ENCODE measurements around the gene CTIF. TPM values are rescaled to one million over a fixed set of nuclear protein-coding genes. Genes with fewer than 3 reads are reported as not detected.
"Not testable (repeated sequence)": the region's sequence is repeated elsewhere in the genome, so short reads cannot be mapped to it uniquely, and the experiment has no call there.

Gene CTIF
- total RNA-seq, 3 donors from 2014 or later = 13.2 to 50.3 (median 19.6) TPM

- Histone ChIP-seq H3K4me1 (ENCODE audit: low read depth) (no peaks in the 10 kb centered on the region), H3K36me3 (ENCODE audit: low read depth) (no peaks in the 10 kb centered on the region), H3K9me3 (no peaks in the 10 kb centered on the region), H3K4me3 (no peak overlapping the region)
- ATAC-seq (no peak), DNase-seq (no peak)
- TF ChIP-seq, protein P1, sequence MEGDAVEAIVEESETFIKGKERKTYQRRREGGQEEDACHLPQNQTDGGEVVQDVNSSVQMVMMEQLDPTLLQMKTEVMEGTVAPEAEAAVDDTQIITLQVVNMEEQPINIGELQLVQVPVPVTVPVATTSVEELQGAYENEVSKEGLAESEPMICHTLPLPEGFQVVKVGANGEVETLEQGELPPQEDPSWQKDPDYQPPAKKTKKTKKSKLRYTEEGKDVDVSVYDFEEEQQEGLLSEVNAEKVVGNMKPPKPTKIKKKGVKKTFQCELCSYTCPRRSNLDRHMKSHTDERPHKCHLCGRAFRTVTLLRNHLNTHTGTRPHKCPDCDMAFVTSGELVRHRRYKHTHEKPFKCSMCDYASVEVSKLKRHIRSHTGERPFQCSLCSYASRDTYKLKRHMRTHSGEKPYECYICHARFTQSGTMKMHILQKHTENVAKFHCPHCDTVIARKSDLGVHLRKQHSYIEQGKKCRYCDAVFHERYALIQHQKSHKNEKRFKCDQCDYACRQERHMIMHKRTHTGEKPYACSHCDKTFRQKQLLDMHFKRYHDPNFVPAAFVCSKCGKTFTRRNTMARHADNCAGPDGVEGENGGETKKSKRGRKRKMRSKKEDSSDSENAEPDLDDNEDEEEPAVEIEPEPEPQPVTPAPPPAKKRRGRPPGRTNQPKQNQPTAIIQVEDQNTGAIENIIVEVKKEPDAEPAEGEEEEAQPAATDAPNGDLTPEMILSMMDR (IDR thresholded peaks at IDR 0.05) = no peak
- intact Hi-C loops (cut with DNase I, micrococcal nuclease) = no loop called here
Observed at GRCh38 chr18:48811401-48811800, 272.6 kb downstream of the CTIF start.

GRCh38 chr18:48811977-48812451, 273.2 kb downstream of the CTIF start:
- H3K36me3 ChIP-seq (ENCODE audit: low read depth); H3K4me1 ChIP-seq (ENCODE audit: low read depth); H3K4me3 ChIP-seq; H3K9me3 ChIP-seq; DNase-seq; intact Hi-C loops (cut with DNase I, micrococcal nuclease); ATAC-seq: not testable (repeated sequence)

DNA sequence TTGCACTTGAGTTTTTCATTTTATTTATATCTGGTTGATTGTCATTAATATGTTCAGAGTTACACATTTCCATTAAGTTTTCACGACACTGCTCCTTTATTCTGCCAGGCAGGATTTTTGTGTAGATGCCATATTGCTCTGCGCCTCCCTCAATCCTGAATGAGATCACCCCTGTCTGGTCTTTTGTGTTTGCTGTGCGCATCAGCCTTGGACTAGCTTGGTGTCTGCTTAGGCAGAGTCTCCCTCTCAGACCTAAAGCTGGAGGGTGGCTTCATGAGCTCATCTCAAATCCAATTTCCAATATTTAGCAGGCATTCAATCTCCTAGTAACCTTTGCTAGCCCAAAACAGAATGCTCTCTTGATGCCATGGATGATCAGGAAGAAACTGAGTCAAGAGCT, 274.5 kb downstream of the CTIF start:
- no peak for DNase-seq
- Histone ChIP-seq H3K4me3 (no peak overlapping the region), H3K9me3 (no peaks in the 10 kb centered on the region), H3K4me1 (ENCODE audit: low read depth) (no peaks in the 10 kb centered on the region), H3K36me3 (ENCODE audit: low read depth) (no peaks in the 10 kb centered on the region)
- TF ChIP-seq, protein P1 (IDR thresholded peaks at IDR 0.05) = no peak
- ATAC-seq = no peak
- intact Hi-C loops (cut with DNase I, micrococcal nuclease) = no loop called here

DNA sequence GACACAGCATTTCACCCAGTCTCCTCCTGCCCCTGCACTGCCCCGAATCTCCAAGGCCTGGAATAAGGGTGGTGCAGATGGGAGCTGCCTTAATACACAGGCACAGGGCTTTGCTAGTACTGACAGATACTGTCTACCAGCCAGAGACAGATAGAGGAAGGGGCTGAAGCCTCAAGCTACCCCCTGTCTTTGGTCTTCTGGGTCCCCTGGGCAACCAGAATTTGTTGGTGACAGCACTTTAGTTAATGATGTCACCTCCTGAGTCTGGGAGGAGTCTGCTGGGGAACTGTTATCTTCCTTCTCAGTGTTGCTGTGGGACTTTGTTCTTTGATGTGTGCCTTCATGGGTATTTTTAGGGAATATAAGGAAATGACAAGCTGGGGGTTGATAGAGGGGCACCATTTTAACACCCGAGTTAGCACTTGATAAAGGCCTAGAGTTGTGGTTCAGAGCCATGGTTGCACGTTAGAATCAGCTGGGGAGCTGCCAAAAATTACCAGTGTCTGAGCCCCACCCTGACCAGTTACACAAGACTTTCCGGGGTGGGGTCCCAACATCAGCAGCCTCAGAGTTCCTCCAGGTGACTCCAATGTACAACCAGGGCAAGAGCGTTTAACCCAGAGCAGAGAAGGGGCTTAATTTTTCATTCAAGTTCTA, 275.1 kb downstream of the CTIF start:
- Histone ChIP-seq H3K9me3 (no peaks in the 10 kb centered on the region), H3K4me3 (no peak overlapping the region), H3K4me1 (ENCODE audit: low read depth) (peaks cover 4% of the 10 kb centered on the region), H3K36me3 (ENCODE audit: low read depth) (no peaks in the 10 kb centered on the region)
- DNase-seq (peak in 1 of 3 donors; percentile 76), ATAC-seq (peak; percentile 86)
- intact Hi-C loops (cut with DNase I, micrococcal nuclease) = no loop called here
- TF ChIP-seq, protein P1 (IDR thresholded peaks at IDR 0.05) = no peak

- ATAC-seq = no peak
Observed at GRCh38 chr18:48814490-48815178, 275.8 kb downstream of the CTIF start.

GRCh38 chr18:48815179-48815515, 276.3 kb downstream of the CTIF start:
- intact Hi-C loops (cut with DNase I, micrococcal nuclease) = no loop called here
- no peak for ATAC-seq
- TF ChIP-seq, protein P1 (IDR thresholded peaks at IDR 0.05) = no peak
- DNase-seq = no peak
- Histone ChIP-seq H3K9me3 (no peaks in the 10 kb centered on the region), H3K4me3 (no peak overlapping the region), H3K36me3 (ENCODE audit: low read depth) (no peaks in the 10 kb centered on the region), H3K4me1 (ENCODE audit: low read depth) (peaks cover 8% of the 10 kb centered on the region)

More at GRCh38 chr18:48814490-48815178, 275.8 kb downstream of the CTIF start:
- intact Hi-C loops (cut with DNase I, micrococcal nuclease) = no loop called here
- no peak overlapping the region for H3K4me3 ChIP-seq
- DNase-seq = no peak
- peaks cover 8% of the 10 kb centered on the region for H3K4me1 ChIP-seq (ENCODE audit: low read depth)
- H3K9me3 ChIP-seq = no peaks in the 10 kb centered on the region
- TF ChIP-seq, protein P1 (IDR thresholded peaks at IDR 0.05) = no peak
- no peaks in the 10 kb centered on the region for H3K36me3 ChIP-seq (ENCODE audit: low read depth)

All from mucosa of descending colon (tissue), 3 donors.